HG02938 (cell line): Measurements from ENCODE around the gene WDCP.
"Not testable (repeated sequence)": the region's sequence is repeated elsewhere in the genome, so short reads cannot be mapped to it uniquely, and the experiment has no call there.

Experiments
- ATAC-seq: cut with Tn5 transposase; IDR thresholded peaks from one replicate; pipeline ENCODE4 v1.9.1; 2021; ENCODE audit warnings: mild to moderate bottlenecking, moderate library complexity; ENCODE audit not compliant: unreplicated experiment

Gene WDCP

DNA sequence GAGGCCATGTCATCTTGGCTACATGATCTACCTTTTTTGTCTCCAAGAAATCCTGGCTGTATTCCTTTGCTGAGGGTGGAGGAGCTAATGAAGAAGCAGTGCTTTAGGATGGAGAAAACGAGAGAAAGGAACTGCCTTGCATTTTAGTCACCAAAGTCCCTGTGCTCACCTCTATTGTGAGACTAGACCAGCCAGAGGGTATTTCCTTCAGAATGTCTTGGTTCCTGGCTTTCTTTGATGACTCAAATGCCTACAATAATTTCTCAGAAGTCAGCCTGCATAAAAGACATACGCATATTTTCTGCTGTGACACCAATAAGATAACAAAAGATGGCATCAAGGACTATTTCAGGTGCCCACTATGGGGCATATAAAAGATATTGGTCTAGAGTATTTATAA, 18.1 kb upstream of the WDCP start:
- no peak for ATAC-seq

DNA sequence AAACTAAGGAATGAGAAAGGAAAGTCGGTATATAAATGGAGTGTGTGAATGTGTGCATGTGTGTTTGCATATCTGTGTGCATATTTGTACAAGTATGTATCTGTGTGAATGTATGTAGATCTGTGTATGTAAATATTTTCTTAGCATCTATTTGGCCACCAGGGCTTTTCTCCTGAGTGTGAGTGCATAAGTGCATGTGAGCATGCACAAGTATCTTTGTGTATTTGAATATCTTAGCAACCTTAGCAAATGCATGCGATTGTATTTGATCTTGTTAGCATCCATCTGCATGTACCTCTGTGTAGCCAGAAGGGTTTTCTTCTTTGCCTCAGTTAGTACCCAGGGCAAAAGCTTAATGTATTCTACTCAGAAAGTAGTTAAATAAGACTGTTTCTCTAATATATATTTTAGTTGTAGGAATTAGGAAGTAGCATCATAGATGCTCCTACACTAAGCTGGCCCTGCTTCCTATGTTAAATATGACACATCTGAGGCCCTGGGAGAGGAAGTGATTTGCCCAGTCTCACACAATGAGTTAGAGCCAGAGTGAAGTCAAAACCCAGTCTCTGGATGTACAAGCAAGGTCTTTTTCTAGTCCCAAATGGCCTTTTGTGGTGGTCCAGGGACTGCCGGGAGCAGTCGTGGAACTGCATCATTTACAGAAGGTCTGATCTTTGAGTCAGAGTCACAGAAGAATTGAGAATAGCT, 11.5 kb upstream of the WDCP start:
- ATAC-seq: no peak

DNA sequence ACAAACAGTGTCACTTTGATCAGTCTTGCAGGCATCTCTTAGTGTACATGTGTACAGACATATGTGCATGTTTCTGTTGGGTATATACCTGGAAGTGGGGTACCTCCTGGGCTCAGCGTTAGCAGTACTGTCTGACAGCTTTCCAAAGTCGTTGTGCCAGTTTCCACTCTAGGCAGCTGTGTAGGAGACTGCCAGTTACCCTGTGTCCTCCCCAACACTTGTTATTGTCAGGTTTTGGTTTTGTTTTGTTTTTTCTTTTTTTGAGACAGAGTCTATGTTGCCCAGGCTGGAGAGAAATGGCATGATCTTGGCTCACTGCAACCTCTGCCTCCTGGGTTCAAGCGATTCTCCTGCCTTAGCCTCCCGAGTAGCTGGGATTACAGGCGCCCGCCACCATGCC, 8.6 kb upstream of the WDCP start:
- no peak for ATAC-seq

DNA sequence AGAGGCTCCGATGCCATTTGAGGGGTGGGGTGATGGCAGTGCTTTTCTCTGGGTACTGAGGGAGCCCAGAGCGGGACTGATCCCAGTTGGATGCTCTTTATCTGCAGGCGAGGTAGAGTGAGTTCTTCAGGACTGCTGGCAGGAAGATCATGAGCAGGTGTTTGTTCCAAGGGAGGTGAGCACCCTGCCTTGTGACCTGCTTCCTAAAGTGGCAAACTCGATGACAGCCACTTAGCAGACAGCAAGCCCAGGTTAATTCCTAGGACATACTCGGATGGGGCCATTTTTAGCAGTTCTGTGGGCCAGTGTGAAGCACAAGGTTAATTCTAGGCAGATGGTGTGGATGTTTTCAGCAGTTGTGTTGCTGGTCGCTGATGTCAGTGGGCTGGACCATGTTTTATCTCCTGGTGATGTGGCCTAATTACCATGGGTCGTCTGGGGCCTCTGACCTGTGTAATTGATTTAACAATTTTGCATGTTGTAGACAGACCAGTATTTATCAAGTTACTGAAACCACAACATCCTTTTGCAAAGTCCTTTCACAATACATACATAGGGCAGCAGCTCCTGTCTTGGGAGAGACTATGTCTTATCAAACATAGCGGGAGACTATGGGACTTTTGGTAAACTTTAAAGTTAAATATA, 7.3 kb upstream of the WDCP start:
- ATAC-seq: no peak

DNA sequence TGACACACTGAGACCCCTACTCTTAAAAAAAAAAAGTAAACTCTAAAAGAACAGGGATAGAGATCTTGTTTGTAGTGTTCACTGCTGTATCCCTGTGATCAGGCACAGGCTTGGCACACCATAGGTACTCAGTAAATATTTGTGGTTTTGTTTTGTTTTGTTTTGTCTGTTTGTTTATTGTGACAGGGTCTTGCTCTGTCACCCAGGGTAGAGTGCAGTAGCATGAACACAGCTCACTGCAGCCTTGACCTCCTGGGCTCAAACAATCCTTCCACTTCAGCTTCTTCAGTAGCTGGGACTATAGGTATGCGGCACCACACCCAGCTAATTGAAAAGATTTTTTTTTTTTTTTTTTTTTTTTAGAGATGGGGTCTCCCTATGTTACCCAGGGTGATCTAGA, 5.8 kb upstream of the WDCP start:
- no peak for ATAC-seq

DNA sequence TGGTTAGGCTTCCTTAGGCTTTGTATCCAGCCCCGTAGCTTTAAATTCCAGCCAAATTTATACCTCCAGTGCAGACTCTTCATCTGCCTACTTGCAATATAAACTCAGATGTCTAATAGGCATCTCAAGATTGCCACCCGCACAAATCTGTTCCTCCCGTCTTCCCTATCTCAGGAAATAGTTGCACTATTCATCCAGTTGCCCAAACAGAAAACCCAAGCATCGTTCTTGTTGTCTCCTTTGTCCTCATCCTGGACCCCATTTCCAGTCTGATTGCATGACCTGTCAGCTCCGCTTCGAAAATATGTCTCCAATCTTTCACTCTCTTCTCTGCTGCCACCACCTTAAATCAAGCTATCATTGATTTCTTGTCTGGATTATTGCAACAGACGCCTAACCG, 4.6 kb upstream of the WDCP start:
- ATAC-seq: no peak

DNA sequence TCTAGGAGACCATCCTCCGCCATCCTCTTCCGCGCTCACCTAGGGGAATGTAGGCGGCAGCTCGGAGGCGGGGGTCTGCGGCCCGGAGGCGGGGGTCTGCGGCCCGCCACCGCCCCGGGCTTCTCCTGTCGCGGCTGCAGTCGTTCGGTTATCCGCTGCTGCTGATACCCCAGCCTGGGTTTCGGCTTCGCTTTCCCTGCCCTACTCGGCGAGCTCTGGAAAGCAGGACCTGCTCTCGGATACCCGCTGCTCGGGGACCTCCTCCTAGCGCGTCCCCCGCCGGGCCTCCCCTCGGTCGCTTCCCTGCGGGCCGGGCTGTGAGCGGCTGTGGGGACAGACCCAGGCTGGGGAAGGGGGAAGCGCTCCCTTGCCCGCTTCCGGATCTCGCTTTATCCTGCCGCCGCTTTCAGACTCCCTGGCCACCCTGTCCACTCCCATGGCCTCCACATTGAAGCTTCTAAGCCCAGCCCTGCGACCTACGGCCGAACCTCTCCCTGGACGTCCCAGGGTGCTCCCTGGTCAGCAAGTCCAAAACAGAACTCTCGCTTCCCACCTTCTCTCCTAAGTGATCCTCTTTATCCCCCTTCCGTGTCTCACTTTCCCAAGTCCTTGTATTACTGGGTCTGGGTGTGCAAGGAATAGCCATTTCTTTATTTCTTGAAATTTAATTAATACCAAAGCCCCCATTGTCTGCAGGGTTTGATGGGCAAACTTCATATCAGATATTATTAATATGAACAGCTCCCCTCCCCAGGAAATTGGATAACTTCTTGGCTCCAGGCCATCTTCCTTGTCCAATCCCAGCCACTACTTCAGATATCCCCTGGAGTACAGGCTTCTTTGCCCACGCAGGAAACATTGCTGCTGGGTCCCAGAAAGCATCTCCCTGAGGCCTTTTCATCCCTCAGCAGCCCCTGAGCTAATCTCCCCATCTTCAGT, 3.1 kb upstream of the WDCP start:
- ATAC-seq: no peak

DNA sequence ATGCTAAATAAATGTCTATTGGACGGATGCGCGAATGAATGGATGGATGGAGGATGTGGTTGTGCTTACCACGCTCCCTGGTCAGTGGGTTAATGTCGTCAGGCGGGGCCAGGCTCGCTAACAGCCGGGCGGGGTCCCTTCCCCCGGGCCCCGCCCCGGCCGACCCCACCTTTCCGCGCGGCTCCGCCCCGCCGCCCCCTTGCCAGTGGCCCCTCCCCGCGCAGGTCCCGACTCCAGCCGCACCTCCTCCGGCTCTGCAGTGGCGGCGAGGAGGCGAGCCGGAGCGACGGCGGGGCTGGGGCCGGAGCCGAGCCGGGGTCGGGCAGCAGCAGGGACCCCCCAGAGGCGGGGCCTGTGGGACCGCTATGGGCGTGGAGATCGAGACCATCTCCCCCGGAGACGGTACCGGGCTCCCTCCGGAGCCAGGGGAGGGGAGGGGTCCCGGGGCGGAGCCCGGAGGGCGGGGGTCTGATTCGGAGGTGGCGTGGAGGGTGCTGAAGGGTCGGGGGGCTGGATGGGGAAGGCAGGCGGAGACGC, 2.4 kb upstream of the WDCP start, which contains the start of gene FKBP1B:
TSS of gene FKBP1B (plus strand) at position 257 of the 537 bp plus-strand sequence. CDS start at position 366, 109 bp downstream.
- no peak for ATAC-seq

DNA sequence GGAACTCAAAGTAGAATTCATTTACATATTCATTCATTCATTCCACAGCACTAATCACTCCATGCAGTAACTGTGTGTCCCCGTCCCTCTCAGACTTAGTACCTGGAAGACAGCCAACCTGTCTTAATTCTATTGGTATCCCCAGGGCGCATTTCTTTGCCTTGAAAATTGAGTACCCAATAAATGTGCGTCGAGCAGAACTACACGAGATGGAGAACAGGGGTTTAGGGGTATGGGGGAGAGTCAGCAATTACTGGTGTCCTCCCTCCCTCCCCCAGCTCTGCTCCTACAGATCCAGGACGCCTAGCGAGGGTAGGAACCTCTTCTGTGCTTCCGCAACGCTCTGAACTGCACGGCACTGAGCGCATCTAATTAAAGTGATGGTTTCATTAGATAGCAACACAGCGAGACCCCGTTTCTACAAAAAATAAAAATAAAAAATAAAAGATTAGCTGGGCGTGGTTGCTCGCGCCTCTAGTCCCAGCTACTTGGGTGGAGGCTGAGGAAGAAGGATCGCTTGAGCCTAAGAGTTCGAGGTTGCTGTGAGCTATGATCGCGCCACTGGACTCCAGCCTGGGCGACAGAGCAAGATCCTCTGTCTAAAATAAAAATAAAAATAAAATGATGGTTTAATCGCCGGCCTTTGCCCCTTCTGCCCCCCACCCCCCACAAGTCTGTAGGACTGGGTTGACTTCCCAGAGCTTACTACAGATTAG, 1.7 kb upstream of the WDCP start:
- ATAC-seq: no peak

DNA sequence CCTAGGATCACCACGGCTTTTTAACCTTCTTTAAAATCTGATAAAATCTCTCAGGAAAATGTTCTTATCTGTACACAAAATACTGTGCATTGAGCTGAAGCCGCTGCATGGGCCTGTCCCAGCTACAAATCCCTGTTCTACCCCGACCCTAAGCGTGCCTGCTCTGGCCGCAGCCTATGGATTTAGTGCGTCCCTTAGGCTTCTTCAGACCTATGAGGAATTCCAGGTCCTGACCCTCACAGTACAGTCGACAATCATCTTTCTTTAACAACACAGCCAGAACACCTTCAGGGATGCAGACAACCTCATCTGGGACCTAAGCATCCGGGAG, 477 bp upstream of the WDCP start:
- ATAC-seq: no peak

DNA sequence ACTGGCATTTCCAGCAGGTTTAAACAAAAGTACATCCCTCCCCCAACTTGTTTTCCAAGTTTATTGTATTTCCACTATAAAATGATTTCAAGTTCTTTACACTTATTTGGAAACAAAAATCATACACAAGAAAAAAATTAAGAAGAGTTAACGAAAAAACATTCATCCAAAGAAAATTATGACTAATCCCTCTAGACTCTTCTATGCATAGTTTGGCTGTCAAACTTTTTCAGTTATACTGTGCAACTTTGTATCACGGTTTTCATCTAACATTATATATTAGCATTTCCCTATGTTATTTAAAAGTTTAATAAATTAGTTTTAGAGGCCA, 627 bp downstream of the WDCP start:
- ATAC-seq: no peak

DNA sequence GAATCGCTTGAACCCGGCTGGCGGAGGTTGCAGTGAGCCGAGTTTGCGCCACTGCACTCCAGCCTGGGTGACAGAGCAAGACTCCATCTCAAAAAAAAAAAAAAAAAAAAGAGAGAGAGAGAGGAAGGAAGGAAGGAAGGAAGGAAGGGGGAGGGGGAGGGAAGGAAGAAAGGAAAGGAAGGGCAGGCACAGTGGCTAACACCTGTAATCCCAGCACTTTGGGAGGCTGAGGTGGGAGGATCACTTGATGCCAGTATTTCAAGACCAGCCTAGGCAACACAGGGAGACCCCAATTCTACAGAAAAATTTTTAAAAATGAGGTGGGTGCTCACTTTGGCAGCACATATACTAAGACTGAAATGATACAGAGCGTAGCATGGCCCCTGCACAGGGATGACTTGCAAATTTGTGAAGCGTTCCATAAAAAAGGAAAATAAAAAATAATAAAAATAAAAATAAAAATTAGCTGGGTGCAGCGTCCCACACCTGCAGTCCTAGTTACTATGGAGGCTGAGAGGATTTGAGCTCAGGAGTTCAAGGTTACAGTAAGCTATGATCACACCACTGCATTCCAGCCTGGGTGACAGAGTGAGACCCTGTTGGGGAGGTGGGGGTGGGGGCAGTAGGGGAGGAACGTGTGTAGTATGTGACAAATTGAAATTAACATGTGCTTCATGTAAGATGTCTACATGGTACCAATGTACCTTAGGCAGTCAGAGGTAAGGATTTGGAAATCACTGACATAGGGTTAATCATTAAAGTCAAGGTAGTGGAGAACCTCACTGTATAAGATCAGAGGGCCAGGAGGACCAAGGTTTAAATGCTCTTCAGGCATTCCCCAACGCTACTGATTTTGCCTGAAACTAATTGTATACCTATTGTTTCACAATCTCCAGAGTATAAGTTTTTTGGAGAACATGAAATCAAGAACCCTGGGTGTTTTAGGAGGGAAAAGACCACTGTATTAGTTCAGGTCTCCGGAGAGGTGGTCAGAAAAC, 1.4 kb downstream of the WDCP start:
- no peak for ATAC-seq

DNA sequence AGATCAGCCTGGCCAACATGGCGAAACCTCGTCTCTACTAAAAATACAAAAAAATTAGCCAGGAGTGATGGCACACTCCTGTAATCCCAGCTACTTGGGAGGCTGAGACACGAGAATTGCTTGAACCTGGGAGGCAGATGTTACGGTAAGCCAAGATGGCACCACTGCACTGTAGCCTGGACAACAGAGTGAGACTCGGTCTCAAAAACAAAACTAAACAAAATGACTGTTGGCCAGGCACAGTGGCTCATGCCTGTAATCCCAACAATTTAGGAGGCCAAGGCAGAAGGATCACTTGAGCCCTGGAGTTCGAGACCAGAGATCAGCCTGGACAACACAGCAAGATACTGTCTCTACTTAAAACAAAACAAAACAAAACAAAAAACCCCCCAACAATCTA, 4.1 kb downstream of the WDCP start:
- not testable (repeated sequence) for ATAC-seq

DNA sequence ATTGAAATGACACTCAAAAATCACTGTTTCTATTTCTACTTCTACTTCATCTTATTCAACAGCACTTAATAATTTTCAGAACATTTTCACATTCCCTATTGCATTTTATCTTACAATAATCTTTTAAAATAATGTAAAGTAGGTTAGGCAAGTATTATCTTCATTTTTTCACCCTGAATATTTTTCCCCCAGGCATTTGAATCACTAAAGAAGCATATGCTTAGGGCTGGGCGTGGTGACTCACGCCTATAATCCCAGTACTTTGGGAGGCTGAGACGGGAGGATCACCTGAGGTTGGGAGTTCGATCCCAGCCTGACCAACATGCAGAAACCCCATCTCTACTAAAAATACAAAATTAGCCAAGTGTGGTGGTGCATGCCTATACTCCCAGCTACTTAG, 6.7 kb downstream of the WDCP start:
- ATAC-seq: no peak

DNA sequence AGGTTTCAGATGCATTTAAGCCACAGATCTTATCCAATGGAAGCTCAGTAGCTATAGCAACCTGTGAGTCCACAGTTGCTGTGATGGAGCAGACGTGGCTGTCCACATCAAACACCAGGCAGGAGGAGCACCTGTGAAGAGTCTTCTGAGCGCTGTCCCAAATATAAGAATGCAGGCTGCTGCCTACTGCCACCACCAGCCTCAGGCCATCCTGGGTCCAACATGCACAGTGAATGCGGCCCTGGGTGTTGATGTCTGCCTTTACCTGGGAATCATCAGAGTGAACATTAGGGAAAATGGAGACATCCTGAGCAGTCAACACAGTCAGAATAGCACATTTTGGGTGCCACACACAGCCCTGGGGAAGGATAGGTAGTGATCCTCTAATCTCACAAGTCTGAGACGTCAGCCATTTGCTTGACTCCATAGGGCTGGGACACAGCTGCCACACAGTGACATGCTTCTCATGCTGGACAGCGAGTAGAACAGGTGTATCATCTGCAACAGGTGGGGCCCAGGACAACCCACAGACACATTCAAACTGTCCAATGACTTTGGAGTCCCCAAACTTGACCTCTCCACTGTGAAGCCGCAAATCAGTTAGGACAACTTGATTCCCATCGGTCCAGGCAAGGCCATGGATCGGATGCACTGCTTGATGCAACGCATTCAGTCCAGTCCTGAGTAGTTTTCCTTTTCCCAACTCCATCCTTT, 8.2 kb downstream of the WDCP start:
- no peak for ATAC-seq

DNA sequence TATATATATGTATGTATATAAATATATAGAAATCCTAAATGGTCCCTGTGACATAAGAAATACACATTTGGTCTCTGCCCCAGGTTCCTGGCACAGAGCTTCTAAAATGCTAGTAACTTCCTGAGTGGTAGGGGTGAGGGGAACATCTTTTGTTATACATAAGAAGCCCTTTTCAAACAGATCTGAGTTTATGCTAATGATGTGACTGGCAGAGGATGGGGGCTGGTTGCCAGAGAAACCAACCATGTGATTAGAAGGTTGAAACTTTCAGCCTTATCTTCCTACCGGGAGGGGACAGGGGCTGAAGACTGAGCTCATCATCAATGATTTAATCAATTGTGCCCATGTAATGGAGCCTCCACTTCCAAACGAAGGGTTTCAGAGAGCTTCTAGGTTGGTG, 21.0 kb downstream of the WDCP start:
- ATAC-seq: no peak

DNA sequence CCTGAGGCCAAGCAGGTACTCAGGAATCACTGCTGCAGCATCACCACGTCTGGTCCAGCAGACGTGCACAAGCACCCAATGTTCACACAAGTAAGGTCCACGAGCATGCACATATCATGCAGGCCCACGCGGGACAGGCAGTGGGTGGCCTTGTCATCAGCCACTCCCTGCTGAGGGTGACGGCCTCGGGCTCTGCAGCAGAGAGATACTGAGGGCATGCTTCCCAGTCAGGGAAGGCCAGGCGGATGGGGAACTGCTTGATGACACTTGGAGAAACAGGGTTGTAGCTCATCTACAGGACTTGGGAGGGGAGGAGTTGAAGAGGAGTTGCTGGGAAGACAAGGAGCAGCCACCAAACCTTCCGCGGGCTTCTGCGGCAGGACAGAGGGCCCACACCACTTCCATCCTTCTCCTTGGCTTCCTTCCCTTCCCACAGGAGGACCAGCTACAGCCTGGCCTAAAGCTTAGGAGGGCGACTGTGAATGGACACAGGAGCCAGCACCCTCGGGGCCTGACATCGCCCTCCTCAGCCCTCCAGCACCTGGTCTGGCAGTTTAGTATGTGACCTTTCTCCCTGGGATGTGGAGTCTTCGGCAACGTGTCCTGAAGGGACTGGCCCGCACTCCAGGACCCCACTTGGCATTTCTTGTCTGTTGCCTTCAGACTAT, 22.1 kb downstream of the WDCP start:
- ATAC-seq: no peak

DNA sequence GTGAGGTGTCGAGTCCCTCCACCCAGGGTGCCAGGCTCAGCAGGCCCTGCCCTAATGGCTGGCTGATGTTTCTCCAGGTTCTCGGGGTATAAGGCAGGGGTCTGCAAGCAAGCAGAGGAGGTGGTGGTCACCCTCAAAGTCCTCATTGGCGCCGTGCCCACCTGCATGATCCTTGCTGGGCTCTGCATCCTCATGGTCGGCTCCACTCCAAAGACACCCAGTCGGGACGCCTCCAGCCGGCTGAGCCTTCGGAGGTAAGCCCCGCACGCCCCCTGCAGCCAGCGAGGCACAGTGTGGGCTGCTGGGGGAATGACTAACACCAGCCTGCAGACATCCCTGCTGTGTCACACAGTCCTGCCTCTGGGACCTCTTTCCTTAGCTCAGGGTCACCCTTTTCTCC, 23.2 kb downstream of the WDCP start:
- ATAC-seq: no peak
